Mesenchymal stem cell (in vitro differentiated cells and primary cell): ENCODE data around the gene SNX14.

Experiments
- DNase-seq: peaks from one replicate; pipeline ENCODE4 v3.0.0-alpha.2; 2013
- H2AFZ ChIP-seq: one replicate; pipeline ENCODE4 v1.6.1; 2013; ENCODE audit warnings: low read depth, mild to moderate bottlenecking, control low read depth, inconsistent platforms, low read length, moderate library complexity
- H2AK5ac ChIP-seq: 2 replicates; pipeline ENCODE4 v1.6.1; 2013; ENCODE audit warnings: low read length, moderate library complexity, mild to moderate bottlenecking, inconsistent platforms; ENCODE audit not compliant: severe bottlenecking
- H2BK120ac ChIP-seq: one replicate; pipeline ENCODE4 v1.6.1; 2013; ENCODE audit warnings: low read depth, mild to moderate bottlenecking, inconsistent platforms, low read length, moderate library complexity
- H2BK12ac ChIP-seq, 2 experiments: one replicate each; pipeline ENCODE4 v1.6.1; 2013; ENCODE audit warnings: inconsistent platforms in 2 of 2, low read length in 2 of 2, mild to moderate bottlenecking in 2 of 2, moderate library complexity in 2 of 2, control low read depth in 1 of 2
- H2BK15ac ChIP-seq: one replicate; pipeline ENCODE4 v1.6.1; 2013; ENCODE audit warnings: mild to moderate bottlenecking, low read depth, inconsistent platforms; ENCODE audit not compliant: poor library complexity, severe bottlenecking
- H2BK5ac ChIP-seq: 2 replicates; pipeline ENCODE4 v1.6.1; 2013; ENCODE audit warnings: low read depth, mild to moderate bottlenecking, low read length, control low read depth, inconsistent platforms; ENCODE audit not compliant: poor library complexity, severe bottlenecking
- H3K14ac ChIP-seq, 2 experiments: one replicate each; pipeline ENCODE4 v1.6.1; 2013; ENCODE audit warnings: inconsistent platforms in 2 of 2, low read length in 2 of 2, control low read depth in 1 of 2, mild to moderate bottlenecking in 1 of 2, moderate library complexity in 1 of 2
- H3K18ac ChIP-seq, 2 experiments: one replicate each; pipeline ENCODE4 v1.6.1; 2013; ENCODE audit warnings: inconsistent platforms in 2 of 2, low read length in 2 of 2, control low read depth in 1 of 2, low read depth in 1 of 2, mild to moderate bottlenecking in 1 of 2
- H3K23ac ChIP-seq, 2 experiments: one replicate each; pipeline ENCODE4 v1.6.1; 2013; ENCODE audit warnings: inconsistent platforms in 2 of 2, low read length in 2 of 2, mild to moderate bottlenecking in 2 of 2, moderate library complexity in 2 of 2, control low read depth in 1 of 2
- H3K27ac ChIP-seq: 2 replicates; pipeline ENCODE4 v1.5.1; 2013; ENCODE audit warnings: mild to moderate bottlenecking, moderate library complexity, low read length, control low read depth, inconsistent platforms; ENCODE audit not compliant: poor library complexity, severe bottlenecking
- H3K27me3 ChIP-seq, 2 experiments: 2 replicates each; pipeline versions ENCODE4 v1.6.1 to v1.7.0; 2013; ENCODE audit warnings: low read length in 2 of 2, mild to moderate bottlenecking in 2 of 2, moderate library complexity in 2 of 2, control low read depth in 1 of 2, inconsistent platforms in 1 of 2; ENCODE audit not compliant: control insufficient read depth in 1 of 2, insufficient read depth in 1 of 2
- H3K36me3 ChIP-seq, 2 experiments: 2 replicates each; pipeline versions ENCODE4 v1.6.1 to v1.7.0; 2013; ENCODE audit warnings: low read length in 2 of 2, control low read depth in 1 of 2, inconsistent platforms in 1 of 2, low read depth in 1 of 2, mild to moderate bottlenecking in 1 of 2; ENCODE audit not compliant: insufficient read depth in 2 of 2, control insufficient read depth in 1 of 2
- H3K4ac ChIP-seq, 2 experiments: one replicate each; pipeline ENCODE4 v1.6.1; 2013; ENCODE audit warnings: inconsistent platforms in 2 of 2, low read length in 2 of 2, mild to moderate bottlenecking in 2 of 2, moderate library complexity in 2 of 2, control low read depth in 1 of 2, low read depth in 1 of 2
- H3K4me1 ChIP-seq: 2 replicates; pipeline ENCODE4 v1.6.1; 2013; ENCODE audit warnings: low read depth, low read length, control low read depth; ENCODE audit not compliant: control insufficient read depth, insufficient read depth
- H3K4me2 ChIP-seq: 2 replicates; pipeline ENCODE4 v1.6.1; 2013; ENCODE audit warnings: low read length, mild to moderate bottlenecking, inconsistent platforms; ENCODE audit not compliant: poor library complexity, severe bottlenecking
- H3K4me3 ChIP-seq, 2 experiments: 2 replicates each; pipeline versions ENCODE4 v1.5.1 to v1.7.0; 2013; ENCODE audit warnings: low read length in 2 of 2, mild to moderate bottlenecking in 2 of 2, control low read depth in 1 of 2, low read depth in 1 of 2; ENCODE audit not compliant: insufficient read depth in 1 of 2
- H3K79me1 ChIP-seq: replicated peaks from 2 replicates; pipeline ENCODE4 v1.6.1; 2013; ENCODE audit warnings: mild to moderate bottlenecking, control low read depth, low read length, inconsistent platforms; ENCODE audit not compliant: poor library complexity, severe bottlenecking
- H3K9ac ChIP-seq: 2 replicates; pipeline ENCODE4 v1.7.0; 2013; ENCODE audit warnings: mild to moderate bottlenecking, low read length, moderate library complexity
- H3K9me3 ChIP-seq: 2 replicates; pipeline ENCODE4 v1.7.0; 2013; ENCODE audit warnings: mild to moderate bottlenecking, low read length; ENCODE audit not compliant: control insufficient read depth
- H4K8ac ChIP-seq: one replicate; pipeline ENCODE4 v1.6.1; 2013; ENCODE audit warnings: inconsistent platforms, mild to moderate bottlenecking, low read length, moderate library complexity
- H4K91ac ChIP-seq: one replicate; pipeline ENCODE4 v1.6.1; 2013; ENCODE audit warnings: mild to moderate bottlenecking, low read length, inconsistent platforms
- WGBS: methylation state at CpG from one replicate; pipeline ENCODE4 v1.1.7; 2013; ENCODE audit warnings: mixed read lengths; 5-methylcytosine and 5-hydroxymethylcytosine counted together

SNX14 gene

DNA sequence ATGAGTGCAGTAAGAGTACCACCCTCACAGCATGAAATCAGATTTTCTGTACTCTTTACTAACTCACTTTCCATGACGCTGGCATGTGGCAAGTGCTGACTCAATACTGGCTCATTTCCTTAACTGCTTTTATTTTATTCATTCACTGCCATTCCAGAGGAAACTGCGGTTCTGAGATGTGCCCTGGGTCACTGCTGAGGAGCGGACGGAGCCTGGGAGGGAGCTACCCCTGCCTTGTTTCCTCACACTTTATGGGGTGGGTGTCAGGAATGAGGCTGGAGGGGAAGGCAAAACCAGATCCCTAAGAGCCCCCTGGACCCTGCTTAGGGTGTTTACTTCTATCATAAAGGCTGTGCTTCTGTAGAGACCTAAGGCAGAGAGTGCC is 129.4 kb downstream of the SNX14 start:
- Histone ChIP-seq H3K4ac (no peak overlapping the region), H3K9me3 (no peaks in the 10 kb centered on the region), H2AK5ac (no peak overlapping the region), H2AFZ (no peak overlapping the region), H3K27me3 (no peaks in the 10 kb centered on the region), H4K91ac (no peak overlapping the region), H3K4me2 (no peak overlapping the region), H3K18ac (peak overlapping the region in 1 of 2 experiments; percentile 85), H2BK120ac (peak overlapping the region; percentile 84), H3K36me3 (peaks cover 24 to 57% of the 10 kb centered on the region in 2 experiments), H3K4me3 (peak overlapping the region in 1 of 2 experiments; percentile 40), H4K8ac (no peak overlapping the region), H3K79me1 (peaks cover 2% of the 10 kb centered on the region), H2BK15ac (no peak overlapping the region), H3K9ac (peak overlapping the region; percentile 85), H3K27ac (peak overlapping the region; percentile 81), H3K23ac (no peak overlapping the region), H2BK12ac (peak overlapping the region in 1 of 2 experiments; percentile 81), H2BK5ac (no peak overlapping the region), H3K4me1 (peaks cover 35% of the 10 kb centered on the region), H3K14ac (no peak overlapping the region)
- 0% methylated on average over 4 of the region's 4 CpGs for WGBS
- DNase-seq, result peak; percentile 99

- Histone ChIP-seq H3K36me3 (peaks cover 22 to 53% of the 10 kb centered on the region in 2 experiments), H3K79me1 (peaks cover 2% of the 10 kb centered on the region), H3K27me3 (no peaks in the 10 kb centered on the region), H2BK120ac (no peak overlapping the region), H3K4me1 (peaks cover 38% of the 10 kb centered on the region), H4K8ac (no peak overlapping the region), H3K9ac (peak overlapping the region; percentile 85), H2AFZ (no peak overlapping the region), H2BK15ac (no peak overlapping the region), H2BK12ac (no peak overlapping the region), H3K4ac (no peak overlapping the region), H3K18ac (no peak overlapping the region), H3K23ac (no peak overlapping the region), H2BK5ac (no peak overlapping the region), H3K14ac (no peak overlapping the region), H3K27ac (peak overlapping the region; percentile 81), H3K4me2 (no peak overlapping the region), H3K4me3 (peak overlapping the region in 1 of 2 experiments; percentile 27), H4K91ac (no peak overlapping the region), H3K9me3 (no peaks in the 10 kb centered on the region), H2AK5ac (no peak overlapping the region)
- 39% methylated on average over 4 of the region's 4 CpGs for whole genome bisulfite sequencing
- no peak for DNase-seq
Measured at GRCh38 chr6:85463621-85464259, 129.9 kb downstream of the SNX14 start.

DNA sequence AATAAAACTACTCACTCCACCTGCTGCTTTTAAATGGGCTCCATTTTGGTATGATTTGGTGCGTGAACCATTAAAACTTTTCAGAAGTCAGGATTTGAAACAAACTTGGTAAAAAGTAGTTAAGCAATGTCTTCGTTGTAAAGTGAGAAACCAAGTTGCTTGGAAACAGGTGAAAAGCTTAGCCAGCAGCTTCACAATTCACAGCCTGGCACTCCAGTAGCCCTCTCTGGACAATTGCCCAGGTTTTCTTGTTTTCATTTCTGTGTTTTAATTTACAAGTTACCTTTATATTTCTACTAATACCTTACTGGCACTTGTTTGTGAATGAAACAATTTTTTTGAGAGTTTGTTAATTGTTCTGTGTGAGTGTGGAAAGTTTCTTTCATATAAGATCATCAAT is 131.0 kb downstream of the SNX14 start:
- Histone ChIP-seq H3K14ac (no peak overlapping the region), H3K4me1 (peaks cover 35% of the 10 kb centered on the region), H3K27me3 (no peaks in the 10 kb centered on the region), H3K9ac (peak overlapping the region; percentile 85), H2BK15ac (no peak overlapping the region), H3K36me3 (peaks cover 14 to 53% of the 10 kb centered on the region in 2 experiments), H3K4me2 (no peak overlapping the region), H3K9me3 (no peaks in the 10 kb centered on the region), H3K4me3 (peak overlapping the region in 1 of 2 experiments; percentile 20), H2BK12ac (no peak overlapping the region), H3K23ac (no peak overlapping the region), H3K27ac (peak overlapping the region; percentile 81), H2BK120ac (peak overlapping the region; percentile 29), H4K91ac (no peak overlapping the region), H2BK5ac (no peak overlapping the region), H3K18ac (no peak overlapping the region), H3K4ac (no peak overlapping the region), H3K79me1 (no peaks in the 10 kb centered on the region), H4K8ac (no peak overlapping the region), H2AFZ (no peak overlapping the region), H2AK5ac (no peak overlapping the region)
- WGBS, result 78% methylated on average over 2 of the region's 2 CpGs
- no peak for DNase-seq

DNA sequence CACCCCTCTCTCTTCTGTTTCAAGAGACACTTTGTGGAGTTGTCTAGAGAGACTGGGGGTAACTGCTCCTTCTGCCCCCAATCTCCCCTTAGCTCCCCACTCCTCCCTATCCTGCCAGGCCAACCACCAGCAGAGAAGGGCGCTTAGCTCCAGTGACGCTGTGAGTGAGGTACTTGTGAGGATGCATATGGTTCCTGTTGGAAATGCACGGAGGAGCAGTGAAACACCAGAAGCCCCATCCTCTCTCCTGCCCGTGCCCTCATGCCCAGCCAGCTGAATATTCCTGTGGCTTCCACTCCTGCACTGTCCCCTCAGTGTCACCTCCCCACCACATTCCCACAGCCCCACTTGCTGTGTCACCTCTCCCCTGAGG is 131.9 kb downstream of the SNX14 start:
- Histone ChIP-seq H3K4me1 (peaks cover 38% of the 10 kb centered on the region), H2AK5ac (peak overlapping the region; percentile 84), H3K36me3 (peaks cover 17 to 53% of the 10 kb centered on the region in 2 experiments), H3K18ac (peak overlapping the region; percentile 87 to 89), H4K8ac (peak overlapping the region; percentile 3), H3K23ac (peak overlapping the region in 1 of 2 experiments; percentile 61), H4K91ac (peak overlapping the region; percentile 81), H3K4ac (peak overlapping the region; percentile 61 to 85), H3K27ac (peak overlapping the region; percentile 68), H2BK5ac (no peak overlapping the region), H3K27me3 (no peaks in the 10 kb centered on the region), H3K9ac (peak overlapping the region; percentile 85), H2AFZ (no peak overlapping the region), H3K4me3 (peak overlapping the region in 1 of 2 experiments; percentile 20), H3K4me2 (no peak overlapping the region), H3K79me1 (no peaks in the 10 kb centered on the region), H2BK12ac (peak overlapping the region; percentile 92 to 98), H2BK120ac (no peak overlapping the region), H3K9me3 (no peaks in the 10 kb centered on the region), H3K14ac (peak overlapping the region in 1 of 2 experiments; percentile 96), H2BK15ac (peak overlapping the region; percentile 52)
- no peak for DNase-seq
- 98% methylated on average over 2 of the region's 4 CpGs for WGBS
